GM18951 (cell line): ENCODE measurements around the gene ACTR3C.

Experiments
- POLR2A ChIP-seq: IDR thresholded peaks from 4 replicates; pipeline ENCODE4 v1.6.1; 2011; ENCODE audit warnings: mild to moderate bottlenecking; ENCODE audit not compliant: insufficient read length, insufficient read depth; ENCODE audit errors: extremely low read depth
- in situ Hi-C: fragments of 300-500 bp; cut with MboI; formaldehyde crosslinking; loops from one replicate; pipeline ENCODE4 v1.12.0; 2022; ENCODE audit warnings: low sequenced_read_pairs, mixed read lengths, inconsistent platforms; ENCODE audit not compliant: unreplicated experiment

Gene ACTR3C

GRCh38 chr7:150338166-150338829 is 15.0 kb upstream of the ACTR3C start:
- in situ Hi-C loops, result no loop called here
- peak; percentile 2 for TF ChIP-seq POLR2A

- no peak for TF ChIP-seq POLR2A
- in situ Hi-C loops, result no loop called here
These were observed 14.3 kb upstream of the ACTR3C start for GRCh38 chr7:150337659-150338081.

GRCh38 chr7:150337179-150337578 is 13.8 kb upstream of the ACTR3C start:
- in situ Hi-C loops, result no loop called here
- TF ChIP-seq POLR2A, result no peak

GRCh38 chr7:150336746-150337145 is 13.4 kb upstream of the ACTR3C start:
- in situ Hi-C loops, result no loop called here
- TF ChIP-seq POLR2A, result no peak

GRCh38 chr7:150335774-150336112 is 12.4 kb upstream of the ACTR3C start:
- in situ Hi-C loops, result no loop called here
- no peak for TF ChIP-seq POLR2A

- no peak for TF ChIP-seq POLR2A
- in situ Hi-C loops, result no loop called here
These were observed 11.9 kb upstream of the ACTR3C start for GRCh38 chr7:150335108-150335773.

GRCh38 chr7:150334108-150334507 is 10.8 kb upstream of the ACTR3C start:
- TF ChIP-seq POLR2A, result no peak
- in situ Hi-C loops, result no loop called here

GRCh38 chr7:150333659-150334058 is 10.3 kb upstream of the ACTR3C start:
- in situ Hi-C loops, result no loop called here
- TF ChIP-seq POLR2A, result no peak

- no peak for TF ChIP-seq POLR2A
- in situ Hi-C loops, result no loop called here
These were observed 9.7 kb upstream of the ACTR3C start for GRCh38 chr7:150332852-150333635.

GRCh38 chr7:150330211-150330885 is 7.0 kb upstream of the ACTR3C start:
- in situ Hi-C loops, result no loop called here
- TF ChIP-seq POLR2A, result no peak

- TF ChIP-seq POLR2A, result no peak
- in situ Hi-C loops, result no loop called here
These were observed 6.2 kb upstream of the ACTR3C start for GRCh38 chr7:150329331-150330120.

- TF ChIP-seq POLR2A, result no peak
- in situ Hi-C loops, result no loop called here
These were observed 4.0 kb upstream of the ACTR3C start for GRCh38 chr7:150327308-150327707.
